ENCODE measurements around the gene ENO3. TPM values are rescaled to one million over a fixed set of nuclear protein-coding genes. Genes with fewer than 3 reads are reported as not detected.

The ENO3 gene
- total RNA-seq, 1 experiment from 2014 or later: 23.4 TPM

GRCh38 chr17:4934173-4934979 is 16.5 kb upstream of the ENO3 start:
- intact Hi-C loops (cut with micrococcal nuclease; ENCODE audit: unreplicated experiment): no loop called here
- Histone ChIP-seq H3K27ac (ENCODE audit: low read length) (no peak overlapping the region), H3K4me1 (ENCODE audit: control insufficient read depth, insufficient read depth, low read length) (peaks cover 8% of the 10 kb centered on the region), H3K9me3 (ENCODE audit: control insufficient read depth, insufficient read depth, low read depth, low read length) (no peaks in the 10 kb centered on the region), H3K36me3 (ENCODE audit: control insufficient read depth, insufficient read depth, low read length) (peaks cover 3% of the 10 kb centered on the region; the same call in 1 of the 2 replicates), H3K27me3 (ENCODE audit: control insufficient read depth, insufficient read depth, low read length) (no peaks in the 10 kb centered on the region), H3K4me3 (ENCODE audit: low read depth in 2 of 2, low read length in 2 of 2) (no peak overlapping the region)
- no peak for TF ChIP-seq TCF7L2 (IDR thresholded peaks at IDR 0.05; ENCODE audit: low read depth, low read length)
- TF ChIP-seq SIN3A (IDR thresholded peaks at IDR 0.05; ENCODE audit: borderline replicate concordance, insufficient read depth, low read depth, low read length): no peak
- TF ChIP-seq CTCF (IDR thresholded peaks at IDR 0.05): no peak; the same call in 1 of the 2 replicates
- no peak for TF ChIP-seq POLR2AphosphoS5 (IDR thresholded peaks at IDR 0.05; ENCODE audit: low read depth, low read length)
- TF ChIP-seq, protein P1, sequence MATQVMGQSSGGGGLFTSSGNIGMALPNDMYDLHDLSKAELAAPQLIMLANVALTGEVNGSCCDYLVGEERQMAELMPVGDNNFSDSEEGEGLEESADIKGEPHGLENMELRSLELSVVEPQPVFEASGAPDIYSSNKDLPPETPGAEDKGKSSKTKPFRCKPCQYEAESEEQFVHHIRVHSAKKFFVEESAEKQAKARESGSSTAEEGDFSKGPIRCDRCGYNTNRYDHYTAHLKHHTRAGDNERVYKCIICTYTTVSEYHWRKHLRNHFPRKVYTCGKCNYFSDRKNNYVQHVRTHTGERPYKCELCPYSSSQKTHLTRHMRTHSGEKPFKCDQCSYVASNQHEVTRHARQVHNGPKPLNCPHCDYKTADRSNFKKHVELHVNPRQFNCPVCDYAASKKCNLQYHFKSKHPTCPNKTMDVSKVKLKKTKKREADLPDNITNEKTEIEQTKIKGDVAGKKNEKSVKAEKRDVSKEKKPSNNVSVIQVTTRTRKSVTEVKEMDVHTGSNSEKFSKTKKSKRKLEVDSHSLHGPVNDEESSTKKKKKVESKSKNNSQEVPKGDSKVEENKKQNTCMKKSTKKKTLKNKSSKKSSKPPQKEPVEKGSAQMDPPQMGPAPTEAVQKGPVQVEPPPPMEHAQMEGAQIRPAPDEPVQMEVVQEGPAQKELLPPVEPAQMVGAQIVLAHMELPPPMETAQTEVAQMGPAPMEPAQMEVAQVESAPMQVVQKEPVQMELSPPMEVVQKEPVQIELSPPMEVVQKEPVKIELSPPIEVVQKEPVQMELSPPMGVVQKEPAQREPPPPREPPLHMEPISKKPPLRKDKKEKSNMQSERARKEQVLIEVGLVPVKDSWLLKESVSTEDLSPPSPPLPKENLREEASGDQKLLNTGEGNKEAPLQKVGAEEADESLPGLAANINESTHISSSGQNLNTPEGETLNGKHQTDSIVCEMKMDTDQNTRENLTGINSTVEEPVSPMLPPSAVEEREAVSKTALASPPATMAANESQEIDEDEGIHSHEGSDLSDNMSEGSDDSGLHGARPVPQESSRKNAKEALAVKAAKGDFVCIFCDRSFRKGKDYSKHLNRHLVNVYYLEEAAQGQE (IDR thresholded peaks at IDR 0.05; ENCODE audit: insufficient read depth in 1 of 2, low read depth in 2 of 2, low read length in 1 of 2): no peak
- DNase-seq (ENCODE audit: low read depth, low spot score): no peak
- ChIA-PET CTCF (no interaction called here), POLR2A (interaction anchor here (0.6 kb wide), 1 partner anchor 346 kb away, joined by 4 read pairs; no protein-coding TSS in a partner anchor)
- in situ Hi-C loops (cut with HindIII; ENCODE audit: low pct_unique_long_range_greater_than_20kb, low sequenced_read_pairs): no loop called here
- BruUV-seq (replicated peaks): no TSS peak
- ATAC-seq: peak; percentile 64

- CTCF ChIA-PET: interaction anchor here (0.6 kb wide), 1 partner anchor 27 kb away, joined by 3 read pairs; no protein-coding TSS in a partner anchor
- in situ Hi-C loops (cut with HindIII; ENCODE audit: low pct_unique_long_range_greater_than_20kb, low sequenced_read_pairs): no loop called here
- no peak overlapping the region for H3K4me3 ChIP-seq (ENCODE audit: low read depth in 2 of 2, low read length in 2 of 2)
- H3K36me3 ChIP-seq (ENCODE audit: control insufficient read depth, insufficient read depth, low read length): peaks cover 5% of the 10 kb centered on the region; the same call in 1 of the 2 replicates
- H3K4me1 ChIP-seq (ENCODE audit: control insufficient read depth, insufficient read depth, low read length): peaks cover 8% of the 10 kb centered on the region
- H3K27ac ChIP-seq (ENCODE audit: low read length): no peak overlapping the region
- no TSS peak for BruUV-seq (replicated peaks)
- POLR2A ChIA-PET: interaction anchor here (0.8 kb wide), 1 partner anchor 41 kb away, joined by 3 read pairs; no protein-coding TSS in a partner anchor
- H3K9me3 ChIP-seq (ENCODE audit: control insufficient read depth, insufficient read depth, low read depth, low read length): no peaks in the 10 kb centered on the region
- TF ChIP-seq SIN3A (IDR thresholded peaks at IDR 0.05; ENCODE audit: borderline replicate concordance, insufficient read depth, low read depth, low read length): no peak
- no peak for DNase-seq (ENCODE audit: low read depth, low spot score)
- no peaks in the 10 kb centered on the region for H3K27me3 ChIP-seq (ENCODE audit: control insufficient read depth, insufficient read depth, low read length)
- ATAC-seq: no peak
- intact Hi-C loops (cut with micrococcal nuclease; ENCODE audit: unreplicated experiment): no loop called here
Observed at GRCh38 chr17:4935650-4936049, 15.3 kb upstream of the ENO3 start.

DNA sequence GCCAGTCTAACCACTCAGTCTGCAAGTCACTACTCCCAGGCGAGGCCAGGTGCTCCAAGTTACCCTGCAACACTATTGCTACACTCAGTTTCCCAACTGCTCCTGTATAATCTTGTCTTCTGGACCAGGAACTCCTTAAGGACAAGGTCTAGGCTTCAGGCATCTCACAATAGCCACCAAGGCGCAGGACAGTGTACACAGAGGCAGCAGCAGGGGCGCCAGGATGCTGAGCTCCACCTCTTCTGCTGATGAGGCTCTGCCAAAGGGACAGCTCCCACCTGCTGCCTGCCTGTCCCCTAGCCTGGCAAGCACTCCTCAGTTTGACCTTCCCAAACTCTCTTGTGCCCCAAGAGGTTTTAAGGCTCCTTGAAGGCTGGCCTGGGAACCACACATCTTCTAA is 14.5 kb upstream of the ENO3 start:
- Histone ChIP-seq H3K4me1 (ENCODE audit: control insufficient read depth, insufficient read depth, low read length) (peaks cover 8% of the 10 kb centered on the region), H3K36me3 (ENCODE audit: control insufficient read depth, insufficient read depth, low read length) (peaks cover 11% of the 10 kb centered on the region), H3K4me3 (ENCODE audit: low read depth in 2 of 2, low read length in 2 of 2) (no peak overlapping the region), H3K27me3 (ENCODE audit: control insufficient read depth, insufficient read depth, low read length) (no peaks in the 10 kb centered on the region), H3K9me3 (ENCODE audit: control insufficient read depth, insufficient read depth, low read depth, low read length) (no peaks in the 10 kb centered on the region), H3K27ac (ENCODE audit: low read length) (no peak overlapping the region)
- DNase-seq (ENCODE audit: low read depth, low spot score): no peak
- ChIA-PET POLR2A (interaction anchor here (0.8 kb wide), 1 partner anchor 42 kb away, joined by 3 read pairs; no protein-coding TSS in a partner anchor), CTCF (interaction anchor here (1.1 kb wide), 1 partner anchor 27 kb away, joined by 4 read pairs; no protein-coding TSS in a partner anchor)
- TF ChIP-seq CTCF (IDR thresholded peaks at IDR 0.05) (no peak), POLR2AphosphoS5 (IDR thresholded peaks at IDR 0.05; ENCODE audit: low read depth, low read length) (no peak), TCF7L2 (IDR thresholded peaks at IDR 0.05; ENCODE audit: low read depth, low read length) (no peak), SIN3A (IDR thresholded peaks at IDR 0.05; ENCODE audit: borderline replicate concordance, insufficient read depth, low read depth, low read length) (no peak)
- TF ChIP-seq, protein P1 (IDR thresholded peaks at IDR 0.05; ENCODE audit: insufficient read depth in 1 of 2, low read depth in 2 of 2, low read length in 1 of 2): no peak
- in situ Hi-C loops (cut with HindIII; ENCODE audit: low pct_unique_long_range_greater_than_20kb, low sequenced_read_pairs) (no loop called here), intact Hi-C loops (cut with micrococcal nuclease; ENCODE audit: unreplicated experiment) (no loop called here)
- no TSS peak for BruUV-seq (replicated peaks)
- ATAC-seq: no peak

Measured in Panc1 (cell line).